Middle frontal gyrus (tissue), 1 donor: ENCODE results near the gene PLA2G2E.

Source experiments
- DNase-seq: peaks from one replicate; pipeline ENCODE4 v3.0.0-alpha.2; 2015; ENCODE audit warnings: low spot score; ENCODE audit errors: extremely low spot score

Gene PLA2G2E, protein sequence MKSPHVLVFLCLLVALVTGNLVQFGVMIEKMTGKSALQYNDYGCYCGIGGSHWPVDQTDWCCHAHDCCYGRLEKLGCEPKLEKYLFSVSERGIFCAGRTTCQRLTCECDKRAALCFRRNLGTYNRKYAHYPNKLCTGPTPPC

GRCh38 chr1:19923137-19923952, at the start of gene PLA2G2E:
TSS of gene PLA2G2E (minus strand) at chr1:19923617. CDS start at chr1:19923559, 58 bp downstream.
- no peak for DNase-seq

DNA sequence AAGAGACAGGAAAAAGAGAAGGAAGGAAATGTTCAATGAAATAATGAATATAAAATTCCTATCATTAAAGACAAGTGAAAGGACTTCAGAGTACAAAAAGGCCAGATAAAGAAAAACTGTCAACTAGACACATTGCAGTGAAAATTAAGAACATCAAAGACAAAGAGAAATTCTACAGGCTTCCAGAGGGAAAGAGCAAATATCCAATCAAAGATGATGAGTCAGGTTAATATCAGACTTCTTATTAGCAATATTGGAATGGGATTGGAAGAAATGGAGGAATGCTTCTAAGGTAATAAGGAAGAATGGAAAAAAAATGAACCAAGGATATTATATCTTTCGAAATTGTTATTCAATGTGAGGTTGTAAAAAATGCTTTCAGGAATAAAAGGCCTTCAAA, 48.2 kb upstream of the PLA2G2E start:
- no peak for DNase-seq

GRCh38 chr1:19969898-19970660, 46.7 kb upstream of the PLA2G2E start:
- no peak for DNase-seq

GRCh38 chr1:19967808-19968207, 44.4 kb upstream of the PLA2G2E start:
- no peak for DNase-seq

DNA sequence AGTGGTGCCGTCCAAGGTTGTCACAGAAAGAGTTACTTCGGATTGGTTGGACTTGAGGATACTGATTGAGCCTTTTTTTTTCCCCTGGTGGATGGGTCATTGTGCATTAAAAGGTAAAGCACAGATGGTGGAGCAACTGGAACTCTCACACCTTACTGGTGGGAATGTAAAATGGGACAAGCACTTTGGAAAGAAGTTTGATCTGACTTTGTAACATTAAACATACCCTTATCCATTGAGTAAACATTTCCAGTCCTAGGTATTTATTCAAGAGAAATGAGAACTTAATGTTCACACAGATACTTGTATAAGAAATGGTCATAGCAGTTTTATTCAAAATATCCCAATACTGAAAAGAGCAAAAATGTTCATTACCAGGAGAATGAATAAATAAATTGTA, 41.1 kb upstream of the PLA2G2E start:
- no peak for DNase-seq

DNA sequence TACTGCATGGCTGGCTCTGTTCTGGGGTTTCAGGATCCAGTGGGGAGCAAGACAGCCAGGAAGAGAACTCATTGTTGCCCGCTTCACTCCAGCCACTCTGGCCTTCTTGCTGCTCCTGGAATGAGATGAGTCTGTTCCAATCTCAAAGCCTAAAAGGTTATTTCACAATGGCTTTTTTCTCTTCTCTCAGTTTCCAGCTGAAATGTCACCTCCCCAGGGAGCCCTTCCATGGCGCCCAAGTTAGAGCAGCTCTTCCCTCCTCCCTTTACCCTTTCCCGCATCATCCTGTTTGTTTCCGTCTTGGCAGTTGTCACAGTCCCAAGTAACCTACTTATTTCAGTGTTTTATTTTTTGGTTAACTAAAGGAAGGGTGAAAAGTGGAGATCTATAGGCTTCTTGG, 40.2 kb upstream of the PLA2G2E start:
- DNase-seq, result no peak

- no peak for DNase-seq
Observed at GRCh38 chr1:19960591-19960990, 37.2 kb upstream of the PLA2G2E start.

DNA sequence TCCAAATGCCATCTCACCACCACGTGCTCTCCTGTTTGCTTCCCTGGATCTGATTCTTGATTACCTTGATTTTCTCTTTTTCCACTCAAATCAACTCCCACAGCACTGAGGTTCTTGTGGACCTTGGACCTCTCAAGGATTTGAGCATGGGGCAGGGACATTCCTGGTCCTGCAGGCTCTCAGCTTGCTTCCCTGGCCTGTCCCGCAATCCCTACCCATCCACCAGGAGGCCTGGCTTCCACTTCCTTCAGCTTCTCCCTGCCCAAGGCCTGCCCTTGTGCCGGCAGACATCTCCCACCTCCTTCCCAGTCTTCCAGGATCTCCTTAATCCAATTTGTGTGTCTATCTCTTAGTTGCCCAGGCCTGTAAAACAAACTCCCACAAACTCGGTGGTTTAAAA, 34.4 kb upstream of the PLA2G2E start:
- no peak for DNase-seq

DNA sequence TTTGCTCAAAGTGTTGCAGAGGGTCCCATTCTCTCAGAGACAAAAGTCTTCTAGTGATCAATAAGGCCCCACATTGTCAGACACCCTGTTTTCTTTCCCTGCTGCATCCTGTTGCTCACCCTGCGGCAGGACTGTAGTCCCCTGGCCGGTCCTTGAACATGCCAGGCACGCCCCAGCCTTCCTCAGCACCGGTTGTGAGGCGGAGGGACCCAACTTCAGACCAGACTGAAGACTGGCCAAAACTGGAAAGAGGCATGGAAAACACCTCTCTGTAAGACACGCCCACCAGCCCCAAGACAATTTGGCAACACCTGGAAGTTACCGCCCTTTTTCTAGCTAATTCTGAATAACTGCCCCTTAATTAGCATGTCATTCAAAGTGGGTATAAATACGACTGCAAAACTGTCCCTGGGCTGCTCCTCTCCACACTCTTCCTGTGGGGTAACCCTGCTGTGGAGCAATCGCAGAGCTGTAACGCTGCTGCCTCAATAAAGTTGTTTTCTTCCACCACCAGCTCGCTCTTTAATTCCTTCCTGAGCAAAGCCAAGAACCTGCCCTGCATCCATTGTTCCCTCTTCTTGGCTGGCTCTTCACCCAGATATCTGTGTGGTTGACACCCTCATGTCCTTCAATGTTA, 32.2 kb upstream of the PLA2G2E start:
- no peak for DNase-seq

DNA sequence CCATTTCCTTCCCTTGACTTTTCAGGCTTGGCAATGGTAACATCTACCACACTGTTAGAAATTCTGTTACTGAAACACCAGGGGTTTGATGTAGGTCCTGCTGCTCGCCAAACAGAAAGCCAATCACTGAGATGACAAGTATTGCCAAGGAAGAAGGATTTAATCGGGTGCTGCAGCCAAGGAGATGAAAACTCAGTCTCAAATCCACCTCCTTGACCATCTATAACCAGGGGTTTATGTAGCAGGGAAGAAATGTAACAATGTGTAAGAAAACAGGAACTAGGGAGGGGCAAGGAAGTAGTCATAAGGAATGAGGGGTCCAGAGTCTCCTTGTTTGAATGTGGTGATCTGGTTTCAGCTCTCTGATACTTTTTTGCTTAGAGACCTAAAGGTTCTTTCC, 30.6 kb upstream of the PLA2G2E start:
- DNase-seq, result no peak

DNA sequence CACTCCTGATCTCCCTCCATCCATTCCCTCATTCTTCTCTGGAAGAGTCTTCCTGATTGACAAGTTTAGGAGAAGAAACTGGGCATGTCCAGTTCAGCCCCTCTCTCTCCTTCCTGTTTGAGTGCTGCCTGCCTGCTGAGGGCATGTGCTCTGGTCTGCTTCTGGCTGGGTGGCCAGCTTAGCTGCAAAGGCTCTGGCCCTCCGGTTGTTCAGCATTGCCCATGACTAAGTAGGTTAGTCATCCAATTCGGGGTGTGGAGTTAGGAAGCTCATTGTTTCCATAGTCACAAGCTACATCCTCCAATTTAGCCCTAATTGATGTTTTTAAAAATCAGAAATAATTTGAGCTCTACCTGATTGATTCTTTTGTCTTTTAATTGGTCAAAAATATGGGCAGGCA, 25.6 kb upstream of the PLA2G2E start:
- DNase-seq, result no peak

DNA sequence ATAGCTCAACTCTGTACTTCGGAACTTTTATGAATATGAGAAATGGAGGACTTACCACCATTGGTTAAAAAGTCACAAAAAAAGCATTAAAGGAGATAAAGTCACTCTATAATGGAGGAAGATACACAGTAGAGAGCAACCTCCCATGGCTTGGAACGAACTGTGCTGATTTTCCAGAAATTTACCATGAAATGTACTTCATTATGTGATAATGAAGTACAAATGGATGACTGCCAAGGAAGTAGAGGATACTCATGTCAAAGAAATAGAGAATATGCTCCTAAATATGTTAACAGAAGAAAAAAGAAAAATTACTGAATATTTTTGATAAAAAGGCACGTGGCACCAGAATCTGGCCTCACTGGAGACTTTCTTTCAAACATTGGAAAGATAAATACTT, 23.6 kb upstream of the PLA2G2E start:
- DNase-seq, result no peak

- no peak for DNase-seq
Observed at GRCh38 chr1:19946331-19946751, 22.9 kb upstream of the PLA2G2E start.

GRCh38 chr1:19945914-19946313, 22.5 kb upstream of the PLA2G2E start:
- DNase-seq, result no peak

DNA sequence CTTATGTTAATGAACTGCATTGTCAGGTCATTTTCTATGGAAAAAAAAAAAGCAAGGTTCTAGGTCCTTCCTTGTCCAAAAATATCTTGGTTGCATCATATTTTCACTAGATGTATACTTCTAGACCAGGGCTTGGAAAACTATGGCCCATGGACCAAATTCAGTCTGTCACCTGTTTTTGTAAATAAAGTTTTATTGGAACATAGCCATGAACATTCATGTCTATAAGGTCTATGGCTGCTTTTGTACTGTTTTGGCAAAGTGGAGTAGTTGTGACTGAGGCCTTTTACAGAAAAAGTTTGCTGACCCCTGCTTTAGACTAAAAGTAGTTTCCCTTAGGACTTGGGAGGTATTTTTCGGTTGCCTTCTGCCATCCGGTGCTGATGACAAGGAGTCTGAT, 19.2 kb upstream of the PLA2G2E start:
- DNase-seq, result no peak

DNA sequence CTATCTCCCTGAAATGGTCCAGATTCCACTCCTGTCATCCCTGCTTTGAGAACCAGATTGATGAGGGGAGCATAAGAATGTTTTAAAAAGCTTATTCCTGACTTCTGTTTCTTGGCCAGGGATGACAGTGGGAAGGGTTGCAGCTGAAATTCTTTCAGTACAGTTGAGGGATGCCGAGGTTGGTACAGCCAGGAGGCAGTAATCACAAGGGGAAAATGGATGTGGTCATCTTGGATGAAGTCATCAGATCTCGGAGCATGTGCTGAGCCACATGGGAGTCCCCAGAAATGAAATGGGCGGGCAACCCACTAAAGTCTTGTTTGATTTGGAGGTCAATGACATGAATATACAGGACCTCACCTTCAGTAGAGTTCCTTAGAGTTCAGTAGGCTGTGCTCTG, 18.7 kb upstream of the PLA2G2E start:
- no peak for DNase-seq

- no peak for DNase-seq
Observed at GRCh38 chr1:19941206-19941568, 17.8 kb upstream of the PLA2G2E start.

DNA sequence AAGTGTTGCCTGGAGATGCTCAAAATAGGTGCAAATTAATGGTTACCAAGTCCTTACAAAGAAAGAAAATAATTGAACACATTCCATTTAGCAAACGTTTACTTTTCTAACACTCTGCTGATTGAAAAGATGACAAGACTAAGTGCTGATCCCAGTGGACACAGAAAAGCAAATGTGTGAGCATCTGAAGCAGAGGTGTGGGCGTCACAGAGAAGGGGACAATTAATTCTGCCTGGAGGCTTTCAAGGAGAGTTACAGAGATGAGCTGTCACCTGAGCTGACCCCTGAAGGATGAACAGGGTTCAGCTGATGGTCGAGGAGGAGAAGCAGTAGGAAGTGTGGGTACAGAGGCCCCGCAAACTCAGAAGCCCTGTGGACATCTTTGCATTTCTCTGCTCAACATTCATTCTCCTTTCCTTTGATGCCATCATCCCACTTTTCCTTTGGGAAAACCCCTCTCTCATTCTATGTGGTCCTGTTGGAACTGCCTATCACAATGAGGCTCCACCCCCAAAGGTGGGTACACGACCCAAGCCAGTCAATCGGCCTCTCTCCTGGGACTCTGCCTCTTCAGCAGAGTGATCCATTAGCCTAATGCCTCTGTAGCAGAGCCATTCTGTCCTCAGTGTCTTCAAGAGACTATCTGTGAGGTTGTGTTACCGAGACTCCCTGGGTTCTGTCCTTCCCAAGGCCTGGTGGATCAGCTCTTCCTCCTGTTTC, 17.2 kb upstream of the PLA2G2E start:
- no peak for DNase-seq

GRCh38 chr1:19938472-19938871, 15.1 kb upstream of the PLA2G2E start:
- DNase-seq, result no peak

DNA sequence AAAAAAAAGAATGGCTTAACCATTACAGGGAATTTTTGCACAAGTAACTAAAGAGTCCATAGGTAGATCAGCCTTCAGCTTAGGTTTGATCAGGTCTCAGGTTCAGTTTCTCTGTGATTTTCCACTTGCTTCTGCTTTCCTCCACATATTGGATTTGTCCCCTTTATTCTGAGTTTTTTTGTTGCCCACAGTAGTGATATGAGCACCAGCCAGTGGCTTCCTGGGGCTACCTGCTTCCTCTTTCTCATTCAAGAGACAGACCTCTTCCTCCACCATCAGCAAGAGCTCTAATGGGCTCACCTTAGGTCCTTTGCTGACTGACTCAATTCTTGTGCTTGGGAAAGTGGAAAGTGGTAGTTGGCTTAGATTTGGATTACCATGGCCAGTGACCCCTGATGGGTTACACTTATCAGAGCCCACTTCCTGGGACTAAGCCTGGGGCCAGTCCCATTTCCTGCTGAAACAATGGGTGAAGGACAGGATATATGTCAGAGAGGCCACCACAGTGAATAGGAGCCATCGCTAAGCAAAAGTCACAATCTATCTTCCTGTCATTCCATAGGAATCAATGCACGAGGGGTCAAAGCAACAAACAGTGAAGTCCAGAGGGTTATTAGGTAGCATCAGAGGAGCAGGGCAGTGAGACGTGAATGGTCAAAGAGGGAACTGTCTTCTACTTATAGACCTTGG, 12.8 kb upstream of the PLA2G2E start:
- no peak for DNase-seq

GRCh38 chr1:19934336-19934735, 10.9 kb upstream of the PLA2G2E start:
- DNase-seq, result no peak
